CD4-positive, alpha-beta T cell treated with Interferon alpha-2 for 1 hour (primary cell): ENCODE results near the gene SELENOM.
"Not testable (repeated sequence)": the region's sequence is repeated elsewhere in the genome, so short reads cannot be mapped to it uniquely, and the experiment has no call there.

Source experiments
- DNase-seq, 2 donors: peaks; one replicate each; pipeline ENCODE4 v3.0.0-alpha.2; 2020 to 2022

SELENOM gene

GRCh38 chr22:31073125-31073524, 34.2 kb downstream of the SELENOM start:
- not testable (repeated sequence) for DNase-seq

DNA sequence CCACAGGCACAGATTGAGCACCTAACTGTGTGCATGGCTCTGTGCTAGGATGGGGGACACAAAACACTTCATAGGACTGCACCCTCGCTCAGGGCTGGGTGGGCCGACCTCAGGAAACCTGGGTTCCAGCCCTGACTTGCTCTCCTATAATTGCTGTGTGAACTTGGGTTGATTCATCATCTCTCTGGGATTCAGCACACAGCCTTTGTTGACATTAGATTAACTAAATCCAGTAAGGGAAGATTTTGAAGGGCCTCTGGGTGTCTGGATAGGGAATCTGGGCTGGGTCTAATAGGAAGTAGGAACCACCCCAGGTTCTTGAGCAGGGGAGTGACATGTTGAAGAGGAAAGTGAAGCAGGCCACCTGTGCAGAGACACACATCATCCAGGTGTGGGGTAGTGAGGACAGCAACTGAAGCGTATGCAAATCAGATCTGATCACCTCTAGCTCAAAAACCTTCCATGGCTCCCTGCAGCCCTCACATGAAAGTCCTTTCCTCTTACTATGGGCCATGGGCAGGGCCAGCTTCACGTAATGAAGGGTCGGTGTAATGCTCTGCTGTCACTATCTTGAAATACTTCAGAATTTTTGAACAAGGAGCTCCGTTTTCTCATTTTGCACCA, 37.6 kb downstream of the SELENOM start:
- DNase-seq: not testable (repeated sequence)

DNA sequence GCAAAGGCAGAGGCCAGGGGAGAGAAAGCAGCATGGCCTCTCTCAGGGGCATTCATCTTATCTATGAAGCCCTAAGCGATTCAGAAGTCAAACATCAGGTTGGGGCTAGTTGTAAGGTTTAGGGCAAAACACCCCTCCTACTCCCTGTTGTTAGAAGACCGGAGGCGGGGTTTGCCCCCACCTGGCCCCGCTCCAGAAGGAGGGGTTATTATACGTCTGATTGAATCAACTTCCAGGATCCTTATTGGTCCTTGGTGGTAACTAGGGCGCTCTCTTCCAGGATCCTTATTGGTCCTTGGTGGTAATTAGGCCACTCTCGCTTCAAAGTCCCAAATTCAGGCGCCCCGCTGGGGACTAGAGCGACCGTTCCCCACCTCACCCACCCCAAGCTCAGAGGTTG, 38.4 kb downstream of the SELENOM start:
- no peak for DNase-seq

DNA sequence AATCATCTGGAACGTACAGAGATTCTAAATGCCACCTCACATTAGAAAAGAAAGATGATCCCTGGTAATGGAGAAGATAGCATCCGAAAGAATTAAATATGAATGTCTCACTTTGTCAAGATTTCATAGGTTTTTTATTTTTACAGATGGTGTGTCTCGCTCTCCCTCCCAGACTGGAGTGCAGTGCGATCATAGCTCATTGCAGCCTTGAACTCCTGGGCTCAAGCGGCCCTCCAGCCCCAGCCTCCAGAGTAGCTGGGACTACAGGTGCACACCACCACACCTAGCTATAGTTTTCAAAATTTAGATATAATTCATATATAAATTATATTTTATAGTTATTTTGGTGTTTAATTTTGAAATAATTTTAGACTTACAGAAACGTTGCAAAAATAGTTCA, 43.0 kb downstream of the SELENOM start:
- no peak for DNase-seq

DNA sequence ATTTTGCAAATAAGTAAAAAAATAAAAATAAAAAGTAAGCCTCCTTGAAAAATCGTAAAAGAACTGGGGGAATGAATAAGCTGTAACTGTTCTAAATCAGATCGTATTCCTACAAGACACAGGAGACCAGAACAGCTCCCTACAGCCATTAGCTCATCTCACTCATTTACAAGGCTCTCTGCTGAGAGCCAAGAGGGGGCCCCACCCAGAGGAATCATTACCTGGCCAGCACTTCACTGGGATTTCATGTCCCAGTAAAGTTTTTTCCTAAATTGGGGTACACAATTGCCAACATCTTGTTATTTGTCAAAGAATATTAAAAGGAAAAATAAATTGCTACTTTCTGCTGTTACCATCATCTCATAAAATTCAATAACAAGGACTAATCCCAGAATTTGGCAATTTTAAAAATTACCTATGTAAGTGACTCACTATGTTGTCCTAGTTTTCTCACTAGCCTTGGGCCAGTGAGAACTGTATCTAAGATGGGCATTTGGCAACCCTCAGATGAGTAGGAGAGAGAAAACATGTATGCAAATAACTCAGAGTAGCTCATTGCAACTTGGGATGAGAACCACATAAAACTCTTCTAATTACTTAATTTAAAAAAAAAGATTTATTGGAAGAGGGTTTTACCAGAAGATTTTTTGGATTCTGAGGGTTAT, 44.7 kb downstream of the SELENOM start:
- DNase-seq: no peak

DNA sequence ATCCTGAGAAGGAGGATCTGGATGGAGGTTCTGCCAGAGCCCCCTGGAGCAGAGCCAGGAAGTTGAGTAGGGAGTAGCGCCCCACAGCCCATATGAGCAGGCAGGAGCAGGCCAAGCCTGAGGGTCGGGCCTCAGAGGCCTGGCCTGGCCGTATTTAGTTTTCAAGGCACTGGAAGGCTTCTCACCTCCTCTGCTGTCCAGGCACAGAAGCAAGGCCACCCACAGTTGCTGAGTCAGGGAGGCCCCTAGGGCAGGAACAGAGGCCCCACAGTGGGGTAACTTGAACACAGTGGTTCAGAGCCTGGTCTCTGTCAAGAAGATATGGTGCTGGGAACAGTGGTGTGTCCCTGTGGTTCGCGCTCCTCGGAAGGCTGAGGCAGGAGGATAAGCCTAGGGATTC, 47.7 kb downstream of the SELENOM start:
- not testable (repeated sequence) for DNase-seq

DNA sequence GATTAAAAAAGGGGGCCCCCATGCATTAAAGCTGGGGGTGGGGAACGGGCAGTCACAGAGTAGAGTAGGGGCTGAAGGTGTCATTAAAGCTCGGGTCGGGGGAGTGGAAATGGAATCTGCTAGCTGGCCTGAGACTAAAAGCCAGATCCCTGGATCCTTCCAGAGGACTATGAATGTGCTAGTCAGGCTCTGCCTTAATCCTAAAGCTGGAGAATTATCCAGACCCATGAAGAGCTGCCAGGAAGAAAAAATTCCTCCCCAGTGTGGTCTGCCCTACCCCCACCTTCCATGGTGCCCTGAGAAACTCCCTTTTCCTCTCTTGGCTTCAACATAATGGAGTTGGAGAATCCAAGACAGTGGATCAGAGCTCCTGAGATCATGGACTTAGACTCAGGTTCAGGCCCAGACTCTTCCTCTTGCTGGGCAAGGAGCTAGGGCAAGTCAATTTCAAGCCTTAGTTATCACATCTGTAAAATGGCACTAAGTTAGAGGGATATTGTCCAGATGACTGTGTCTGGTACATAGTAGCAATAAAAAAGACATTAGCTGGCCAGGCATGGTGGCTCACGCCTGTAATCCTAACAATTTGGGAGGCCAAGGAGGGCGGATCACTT, 50.3 kb downstream of the SELENOM start:
- DNase-seq: no peak

DNA sequence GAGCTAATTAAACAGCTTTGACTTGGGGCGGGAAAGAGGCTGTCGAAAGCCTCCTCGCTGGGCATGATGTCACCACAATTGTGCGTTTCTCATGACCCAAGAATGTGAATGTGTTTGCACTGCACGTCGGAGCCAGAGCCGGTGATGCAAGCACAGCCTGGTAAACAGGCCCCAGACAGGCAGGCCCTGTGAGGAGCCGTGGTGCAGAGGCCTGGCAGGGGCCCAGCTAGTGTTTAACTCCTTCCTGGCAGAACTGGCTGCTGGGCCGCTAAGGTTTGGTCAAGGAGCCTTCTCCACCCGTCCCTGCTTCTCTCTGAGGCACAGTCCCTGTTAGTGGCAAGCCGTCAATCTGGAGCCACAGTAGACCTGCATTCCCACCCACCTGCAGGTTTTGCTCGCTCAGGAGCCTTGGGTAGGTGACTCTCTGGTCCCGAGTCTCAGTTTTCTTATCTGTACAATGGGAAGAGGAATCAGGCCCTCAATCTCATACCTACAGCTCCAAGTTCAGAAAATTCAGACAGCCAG, 51.7 kb downstream of the SELENOM start:
- no peak for DNase-seq

- no peak for DNase-seq
These were observed 52.2 kb downstream of the SELENOM start for GRCh38 chr22:31055117-31055634.
